Melanocyte of skin (primary cell): Measurements from ENCODE around the gene PHB1. TPM values are rescaled to one million over a fixed set of nuclear protein-coding genes. Genes with fewer than 3 reads are reported as not detected.

Source experiments
- small RNA-seq, 2 donors: library from RNA; depleted of rRNA; stranded (forward); fragments of <200 nt; gene quantifications; one replicate each; pipeline ENCODE3, GENCODE V24; 2012
- total RNA-seq, 2 donors: library from RNA; depleted of rRNA; stranded (reverse); fragments of >200 nt; gene quantifications; 2 replicates each; pipeline ENCODE4 v1.2.3, GENCODE V29; 2012

Gene PHB1
- 100 to 1,000 TPM; 132 to 214 TPM for total RNA-seq

GRCh38 chr17:49414622-49415350 lies at the start of gene PHB1:
PHB1 (minus strand) TSS chr17:49414882; CDS start chr17:49413264, 1,618 bp downstream.

GRCh38 chr17:49361902-49362722 lies 52.6 kb downstream of the PHB1 start, which contains the start of gene ZNF652:
ZNF652 (minus strand) TSS chr17:49362250; CDS start chr17:49317725, 44,525 bp downstream.

Small RNA genes lying within 50 kb of the gene (small RNA-seq; reads per million reads assigned to genes)
- gene RF00019, result 0 reads per million in 2 donors

Other genes starting within 250 kb of the PHB1 start
- not detected for gene GNGT2, start 204.3 kb downstream of the PHB1 start, total RNA-seq
- gene ABI3, start 204.2 kb downstream of the PHB1 start, total RNA-seq, result not detected
- gene PHOSPHO1, start 184.1 kb downstream of the PHB1 start, total RNA-seq, result under 1 TPM in 1 of 2 donors, not detected in 1; 0.34 TPM
- gene ZNF652, start 52.6 kb downstream of the PHB1 start, total RNA-seq, result 10 to 100 TPM; 18.9 to 19.3 TPM
- gene NGFR, start 80.4 kb upstream of the PHB1 start, total RNA-seq, result 10 to 100 TPM in 1 of 2 donors, 1 to 10 TPM in 1; 1.7 to 13.3 TPM
- gene NXPH3, start 161.0 kb upstream of the PHB1 start, total RNA-seq, result 1 to 10 TPM in 1 of 2 donors, under 1 TPM in 1; under 0.01 to 2.4 TPM